HG03575 (cell line): Measurements from ENCODE around the gene TSHZ3.

Experiments
- ATAC-seq: cut with Tn5 transposase; IDR thresholded peaks from one replicate; pipeline ENCODE4 v1.9.1; 2021; ENCODE audit not compliant: unreplicated experiment, insufficient number of reproducible peaks, low FRiP score; ENCODE audit errors: extremely low read depth

Gene TSHZ3

GRCh38 chr19:31342926-31343325 is 6.3 kb downstream of the TSHZ3 start:
- ATAC-seq, result no peak

GRCh38 chr19:31340042-31341025 is 8.9 kb downstream of the TSHZ3 start:
- no peak for ATAC-seq

- ATAC-seq, result no peak
These were observed 9.8 kb downstream of the TSHZ3 start for GRCh38 chr19:31339411-31339810.

GRCh38 chr19:31338069-31338776 is 11.0 kb downstream of the TSHZ3 start:
- no peak for ATAC-seq

GRCh38 chr19:31337008-31337914 is 12.0 kb downstream of the TSHZ3 start:
- no peak for ATAC-seq

GRCh38 chr19:31335716-31336115 is 13.5 kb downstream of the TSHZ3 start:
- no peak for ATAC-seq

- no peak for ATAC-seq
These were observed 14.2 kb downstream of the TSHZ3 start for GRCh38 chr19:31334849-31335624.

- ATAC-seq, result no peak
These were observed 15.0 kb downstream of the TSHZ3 start for GRCh38 chr19:31334101-31334848.

GRCh38 chr19:31332096-31332495 is 17.1 kb downstream of the TSHZ3 start:
- ATAC-seq, result no peak

GRCh38 chr19:31331536-31331935 is 17.7 kb downstream of the TSHZ3 start:
- no peak for ATAC-seq

GRCh38 chr19:31330761-31331160 is 18.5 kb downstream of the TSHZ3 start:
- ATAC-seq, result no peak

GRCh38 chr19:31330237-31330636 is 19.0 kb downstream of the TSHZ3 start:
- no peak for ATAC-seq

- no peak for ATAC-seq
These were observed 19.4 kb downstream of the TSHZ3 start for GRCh38 chr19:31329819-31330218.

GRCh38 chr19:31328238-31328637 is 21.0 kb downstream of the TSHZ3 start:
- ATAC-seq, result no peak

GRCh38 chr19:31326329-31327028 is 22.8 kb downstream of the TSHZ3 start:
- ATAC-seq, result no peak

GRCh38 chr19:31325342-31325741 is 23.9 kb downstream of the TSHZ3 start:
- ATAC-seq, result no peak

- ATAC-seq, result no peak
These were observed 29.8 kb downstream of the TSHZ3 start for GRCh38 chr19:31319465-31319864.
